Neural progenitor cell (in vitro differentiated cells): ENCODE measurements around the gene WASL. TPM values are rescaled to one million over a fixed set of nuclear protein-coding genes. Genes with fewer than 3 reads are reported as not detected.

Experiments used
- DNase-seq: peaks from one replicate; pipeline ENCODE4 v3.0.0-alpha.2; 2016; ENCODE audit warnings: low spot score
- H2AFZ ChIP-seq: fragments of 200-600 bp; sonication (generic); replicated peaks from 2 replicates; pipeline ENCODE4 v1.6.1; 2016; ENCODE audit warnings: antibody characterized with exemption
- H3F3A ChIP-seq: fragments of 200-600 bp; sonication (generic); 2 replicates; pipeline ENCODE4 v1.6.1; 2016; ENCODE audit warnings: antibody characterized with exemption, low read depth
- H3K27ac ChIP-seq: fragments of 200-600 bp; sonication (generic); 2 replicates; pipeline ENCODE4 v1.5.1; 2016; ENCODE audit warnings: mild to moderate bottlenecking
- H3K27me3 ChIP-seq: fragments of 200-600 bp; sonication (generic); 2 replicates; pipeline ENCODE4 v1.6.1; 2016; ENCODE audit warnings: mild to moderate bottlenecking, moderate library complexity
- H3K36me3 ChIP-seq: fragments of 200-600 bp; sonication (generic); 2 replicates; pipeline ENCODE4 v1.5.1; 2016
- H3K4me1 ChIP-seq: fragments of 200-600 bp; sonication (generic); 2 replicates; pipeline ENCODE4 v1.6.1; 2016; ENCODE audit warnings: mixed run types
- H3K4me2 ChIP-seq: fragments of 200-600 bp; sonication (generic); 2 replicates; pipeline ENCODE4 v1.6.1; 2016
- H3K4me3 ChIP-seq: fragments of 200-600 bp; sonication (generic); 2 replicates; pipeline ENCODE4 v1.5.1; 2016
- H3K79me2 ChIP-seq: fragments of 200-600 bp; sonication (generic); 2 replicates; pipeline ENCODE4 v1.6.1; 2016; ENCODE audit warnings: low read depth
- H3K9ac ChIP-seq: fragments of 200-600 bp; sonication (generic); 2 replicates; pipeline ENCODE4 v1.6.1; 2016
- H3K9me3 ChIP-seq: fragments of 200-600 bp; sonication (generic); 2 replicates; pipeline ENCODE4 v1.5.1; 2016; ENCODE audit warnings: low read depth
- H4K20me1 ChIP-seq: fragments of 200-600 bp; sonication (generic); 2 replicates; pipeline ENCODE4 v1.6.1; 2016; ENCODE audit warnings: low read depth
- H3K27ac Mint-ChIP-seq: 3 replicates; pipeline ENCODE4 v1.8.0; 2021; ENCODE audit warnings: mixed read lengths
- H3K27me3 Mint-ChIP-seq: 2 replicates; pipeline ENCODE4 v1.8.0; 2022; ENCODE audit warnings: low read depth, mild to moderate bottlenecking, inconsistent platforms, moderate library complexity, mixed read lengths; ENCODE audit not compliant: insufficient read depth
- H3K36me3 Mint-ChIP-seq: 3 replicates; pipeline ENCODE4 v1.8.0; 2021; ENCODE audit warnings: mixed read lengths
- H3K4me1 Mint-ChIP-seq: 3 replicates; pipeline ENCODE4 v1.8.0; 2021; ENCODE audit warnings: mixed read lengths
- H3K4me3 Mint-ChIP-seq: 3 replicates; pipeline ENCODE4 v1.8.0; 2021; ENCODE audit warnings: mild to moderate bottlenecking, moderate library complexity, mixed read lengths
- H3K9me3 Mint-ChIP-seq: 3 replicates; pipeline ENCODE4 v1.8.0; 2020; ENCODE audit warnings: mixed read lengths
- CTCF ChIP-seq: fragments of 200-600 bp; sonication (generic); IDR thresholded peaks from 2 replicates; pipeline ENCODE4 v1.5.1; 2017; ENCODE audit warnings: antibody characterized with exemption, mild to moderate bottlenecking
- EZH2 ChIP-seq: fragments of 200-600 bp; sonication (generic); IDR thresholded peaks from 2 replicates; pipeline ENCODE4 v1.6.1; 2017; ENCODE audit warnings: antibody characterized with exemption, mild to moderate bottlenecking, moderate library complexity
- EZH2phosphoT487 ChIP-seq: fragments of 200-600 bp; sonication (generic); IDR thresholded peaks from 2 replicates; pipeline ENCODE4 v1.6.1; 2017; ENCODE audit warnings: antibody characterized with exemption
- total RNA-seq: library from RNA; depleted of rRNA; stranded (reverse); fragments of >200 nt; gene quantifications from 2 replicates; pipeline ENCODE4 v1.2.3, GENCODE V29; 2015; ENCODE audit warnings: low replicate concordance

The WASL gene
- total RNA-seq, 1 donor from 2014 or later: 30.4 TPM

- H3F3A ChIP-seq: peaks cover 40% of the 10 kb centered on the region
- TF ChIP-seq EZH2phosphoT487: no peak
- TF ChIP-seq EZH2: no peak
- no peak for TF ChIP-seq CTCF
- H3K27me3 ChIP-seq: no peaks in the 10 kb centered on the region
- H3K27ac ChIP-seq: no peak overlapping the region
- peaks cover 6% of the 10 kb centered on the region for H3K4me1 Mint-ChIP-seq
- DNase-seq: no peak
- no peak overlapping the region for H2AFZ ChIP-seq
- H3K4me3 ChIP-seq: no peak overlapping the region
- H3K4me1 ChIP-seq: no peaks in the 10 kb centered on the region
- no peak overlapping the region for H3K9ac ChIP-seq
- no peak overlapping the region for H3K4me3 Mint-ChIP-seq
- H3K9me3 Mint-ChIP-seq: no peaks in the 10 kb centered on the region
- no peak overlapping the region for H3K4me2 ChIP-seq
- no peak overlapping the region for H3K27ac Mint-ChIP-seq
- H3K36me3 ChIP-seq: peaks cover 14% of the 10 kb centered on the region
- H3K9me3 ChIP-seq: no peaks in the 10 kb centered on the region
- H4K20me1 ChIP-seq: peaks cover 16% of the 10 kb centered on the region
- no peaks in the 10 kb centered on the region for H3K27me3 Mint-ChIP-seq
- peaks cover 23% of the 10 kb centered on the region for H3K36me3 Mint-ChIP-seq
- peaks cover 14% of the 10 kb centered on the region for H3K79me2 ChIP-seq
Measured at GRCh38 chr7:123705211-123705901, 43.4 kb downstream of the WASL start.

GRCh38 chr7:123695944-123696677 is 52.7 kb downstream of the WASL start:
- Histone ChIP-seq H3K9me3 (no peaks in the 10 kb centered on the region), H3K4me3 (no peak overlapping the region), H3K27me3 (no peaks in the 10 kb centered on the region), H3K27ac (no peak overlapping the region), H3K79me2 (peaks cover 5% of the 10 kb centered on the region), H3F3A (no peaks in the 10 kb centered on the region), H2AFZ (no peak overlapping the region), H3K9ac (no peak overlapping the region), H3K36me3 (peaks cover 33% of the 10 kb centered on the region), H4K20me1 (no peaks in the 10 kb centered on the region), H3K4me2 (no peak overlapping the region), H3K4me1 (no peaks in the 10 kb centered on the region)
- Mint-ChIP-seq H3K27me3 (no peaks in the 10 kb centered on the region), H3K27ac (no peak overlapping the region), H3K4me3 (no peak overlapping the region), H3K36me3 (peaks cover 26% of the 10 kb centered on the region), H3K9me3 (no peaks in the 10 kb centered on the region), H3K4me1 (no peaks in the 10 kb centered on the region)
- no peak for TF ChIP-seq EZH2phosphoT487
- no peak for DNase-seq

- Histone ChIP-seq H3K4me3 (no peak overlapping the region), H3K27me3 (no peaks in the 10 kb centered on the region), H3K9me3 (no peaks in the 10 kb centered on the region), H2AFZ (no peak overlapping the region), H3K4me2 (no peak overlapping the region), H4K20me1 (no peaks in the 10 kb centered on the region), H3K4me1 (no peaks in the 10 kb centered on the region), H3K79me2 (no peaks in the 10 kb centered on the region), H3K27ac (no peak overlapping the region), H3K9ac (no peak overlapping the region), H3K36me3 (peaks cover 39% of the 10 kb centered on the region), H3F3A (no peaks in the 10 kb centered on the region)
- TF ChIP-seq EZH2: no peak
- no peak for TF ChIP-seq EZH2phosphoT487
- no peak for TF ChIP-seq CTCF
- no peak overlapping the region for H3K4me3 Mint-ChIP-seq
- H3K4me1 Mint-ChIP-seq: no peaks in the 10 kb centered on the region
- no peak for DNase-seq
- no peaks in the 10 kb centered on the region for H3K27me3 Mint-ChIP-seq
- peaks cover 19% of the 10 kb centered on the region for H3K36me3 Mint-ChIP-seq
- H3K27ac Mint-ChIP-seq: no peak overlapping the region
- H3K9me3 Mint-ChIP-seq: no peaks in the 10 kb centered on the region
Measured at GRCh38 chr7:123692471-123692877, 56.3 kb downstream of the WASL start.

- no peak overlapping the region for H3K27ac Mint-ChIP-seq
- H3F3A ChIP-seq: no peaks in the 10 kb centered on the region
- TF ChIP-seq EZH2: no peak
- no peak for TF ChIP-seq EZH2phosphoT487
- no peak for TF ChIP-seq CTCF
- H3K4me1 Mint-ChIP-seq: no peaks in the 10 kb centered on the region
- H3K27ac ChIP-seq: no peak overlapping the region
- no peak overlapping the region for H3K4me3 Mint-ChIP-seq
- H3K9ac ChIP-seq: no peak overlapping the region
- no peaks in the 10 kb centered on the region for H3K4me1 ChIP-seq
- no peaks in the 10 kb centered on the region for H3K79me2 ChIP-seq
- H3K27me3 Mint-ChIP-seq: no peaks in the 10 kb centered on the region
- no peak for DNase-seq
- H4K20me1 ChIP-seq: no peaks in the 10 kb centered on the region
- no peak overlapping the region for H3K4me3 ChIP-seq
- H2AFZ ChIP-seq: no peak overlapping the region
- peaks cover 17% of the 10 kb centered on the region for H3K36me3 Mint-ChIP-seq
- no peaks in the 10 kb centered on the region for H3K9me3 ChIP-seq
- no peaks in the 10 kb centered on the region for H3K9me3 Mint-ChIP-seq
- no peaks in the 10 kb centered on the region for H3K27me3 ChIP-seq
- peaks cover 27% of the 10 kb centered on the region for H3K36me3 ChIP-seq
- H3K4me2 ChIP-seq: no peak overlapping the region
Measured at GRCh38 chr7:123690550-123690949, 58.3 kb downstream of the WASL start.
